DMS79 treated with DMSO at 0.1 percent for 48 hours (cell line): ENCODE results near the gene EPS8L1.
"Not testable (repeated sequence)": the region's sequence is repeated elsewhere in the genome, so short reads cannot be mapped to it uniquely, and the experiment has no call there.

Experiments used
- DNase-seq: peaks from one replicate; lab custom pipeline; 2025; lab: John Stamatoyannopoulos, UW

EPS8L1 gene

DNA sequence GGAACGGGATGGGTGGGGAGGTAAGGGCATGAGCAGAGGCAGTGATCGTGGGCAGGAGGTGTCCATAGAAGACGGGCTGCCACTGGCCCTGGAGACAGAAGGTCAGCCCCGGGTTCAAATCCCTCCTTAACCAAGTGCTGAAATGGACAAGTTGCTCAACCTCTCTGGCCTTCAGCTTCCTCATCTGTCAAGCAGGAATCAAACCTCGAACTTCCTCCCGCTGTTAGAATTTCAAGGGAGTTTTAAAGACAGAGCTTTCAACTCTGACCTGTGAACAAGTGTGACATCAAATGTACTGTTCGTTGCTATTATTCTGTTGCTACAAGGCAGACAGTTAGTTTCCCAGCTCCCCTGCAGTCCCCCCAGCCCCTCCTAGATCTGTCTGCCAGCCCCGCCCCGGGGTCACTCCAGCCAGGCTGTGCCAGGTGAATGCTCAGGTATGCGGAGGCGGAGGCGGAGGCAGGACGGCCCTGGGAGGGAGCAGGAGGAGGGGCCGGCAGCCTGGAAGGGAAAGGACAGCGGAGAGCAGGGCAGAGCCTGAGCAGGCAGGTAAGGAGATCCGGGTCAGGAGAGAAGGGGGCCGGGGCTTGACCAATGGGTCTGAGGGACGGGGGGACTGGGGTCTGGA is at the start of gene EPS8L1:
Gene EPS8L1, plus strand, starts transcription at position 499 of the 628 bp plus-strand sequence. CDS start 576 bp downstream, outside the sequence.
- DNase-seq, result no peak

DNA sequence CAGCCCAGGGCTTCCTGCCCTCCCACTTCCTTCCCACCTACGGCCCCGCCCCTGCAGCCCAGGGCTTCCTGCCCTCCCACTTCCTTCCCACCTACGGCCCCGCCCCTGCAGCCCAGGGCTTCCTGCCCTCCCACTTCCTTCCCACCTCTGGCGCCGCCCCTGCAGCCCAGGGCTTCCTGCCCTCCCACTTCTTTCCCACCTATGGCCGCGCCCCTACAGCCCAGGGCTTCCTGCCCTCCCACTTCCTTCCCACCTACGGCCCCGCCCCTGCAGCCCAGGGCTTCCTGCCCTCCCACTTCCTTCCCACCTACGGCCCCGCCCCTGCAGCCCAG is 48.6 kb upstream of the EPS8L1 start:
- not testable (repeated sequence) for DNase-seq

DNA sequence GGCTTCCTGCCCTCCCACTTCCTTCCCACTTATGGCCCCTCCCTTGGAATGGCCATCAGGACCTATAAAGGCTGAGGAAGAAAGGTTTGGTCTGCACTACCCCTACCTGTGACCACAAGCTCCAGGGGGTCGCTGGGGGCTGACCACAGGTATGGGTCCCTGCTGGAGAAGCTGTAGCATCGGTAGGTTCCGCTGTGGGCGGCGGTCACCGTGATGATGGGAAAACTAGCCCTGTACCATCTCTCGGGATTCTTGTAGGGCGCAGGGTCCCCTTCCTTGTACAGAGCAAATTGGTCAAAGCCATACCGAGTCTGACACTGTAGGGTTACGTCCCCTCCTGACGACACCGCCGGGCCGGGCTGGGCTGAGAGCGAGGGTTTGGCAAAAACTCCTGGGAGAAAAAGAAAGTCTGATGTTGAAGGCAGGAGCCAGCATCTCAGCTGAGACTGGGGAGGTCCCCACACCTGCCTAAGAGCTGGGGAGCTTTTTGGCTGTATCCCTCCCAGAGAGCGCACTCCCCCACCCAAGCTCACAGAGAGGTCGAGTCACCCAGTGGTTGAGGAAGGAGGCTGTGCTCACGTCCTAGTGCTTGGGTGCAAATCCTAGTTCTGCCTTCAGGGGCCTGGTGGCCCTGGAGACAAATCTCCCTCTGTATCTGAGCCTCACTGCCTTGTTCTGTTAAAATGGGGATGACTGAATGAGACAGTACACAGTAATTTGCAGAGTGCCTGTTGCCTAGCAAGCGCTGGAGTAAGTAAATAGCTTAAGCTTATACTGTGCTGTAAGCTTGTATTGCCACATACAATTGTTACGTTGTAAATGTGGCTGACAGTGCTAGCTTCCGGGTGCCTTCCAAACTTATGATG is 48.0 kb upstream of the EPS8L1 start:
- DNase-seq, result no peak

DNA sequence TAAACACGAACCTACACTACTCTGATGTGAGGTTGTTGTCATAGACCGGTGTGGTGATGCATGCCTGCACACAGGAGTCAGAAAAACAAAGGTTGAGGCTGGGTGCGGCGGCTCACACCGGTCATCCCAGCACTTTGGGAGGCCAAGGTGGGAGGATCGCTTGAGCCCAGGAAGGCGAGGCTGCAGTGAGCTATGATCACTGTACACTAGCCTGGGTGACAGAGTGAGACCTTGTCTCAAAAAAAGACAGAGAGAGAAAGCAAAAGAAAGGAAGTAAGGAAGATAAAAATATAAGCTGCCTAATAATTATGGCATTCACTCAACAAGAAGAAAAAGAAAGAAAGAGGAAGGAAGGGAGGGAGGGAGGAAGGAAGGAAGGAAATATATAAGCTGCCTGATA is 46.9 kb upstream of the EPS8L1 start:
- DNase-seq, result no peak

DNA sequence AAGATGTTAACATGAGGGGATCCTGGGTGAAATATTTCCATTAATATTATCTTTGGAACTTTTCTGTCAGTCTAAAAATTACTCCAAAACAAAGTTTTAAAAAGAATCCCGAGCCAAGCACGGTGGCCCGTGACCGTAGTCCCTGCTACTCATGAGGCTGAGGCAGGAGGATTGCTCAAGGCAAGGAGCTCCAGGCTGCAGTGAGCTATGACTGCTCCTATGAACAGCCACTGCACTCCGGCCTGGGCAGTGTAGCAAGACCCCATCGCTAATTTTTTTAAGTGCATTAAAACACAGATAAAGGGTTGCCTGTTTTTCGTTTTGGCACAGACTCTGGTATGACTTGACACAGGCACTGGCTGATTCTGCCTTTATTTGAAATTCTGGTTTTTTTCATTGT is 44.5 kb upstream of the EPS8L1 start:
- DNase-seq, result no peak

DNA sequence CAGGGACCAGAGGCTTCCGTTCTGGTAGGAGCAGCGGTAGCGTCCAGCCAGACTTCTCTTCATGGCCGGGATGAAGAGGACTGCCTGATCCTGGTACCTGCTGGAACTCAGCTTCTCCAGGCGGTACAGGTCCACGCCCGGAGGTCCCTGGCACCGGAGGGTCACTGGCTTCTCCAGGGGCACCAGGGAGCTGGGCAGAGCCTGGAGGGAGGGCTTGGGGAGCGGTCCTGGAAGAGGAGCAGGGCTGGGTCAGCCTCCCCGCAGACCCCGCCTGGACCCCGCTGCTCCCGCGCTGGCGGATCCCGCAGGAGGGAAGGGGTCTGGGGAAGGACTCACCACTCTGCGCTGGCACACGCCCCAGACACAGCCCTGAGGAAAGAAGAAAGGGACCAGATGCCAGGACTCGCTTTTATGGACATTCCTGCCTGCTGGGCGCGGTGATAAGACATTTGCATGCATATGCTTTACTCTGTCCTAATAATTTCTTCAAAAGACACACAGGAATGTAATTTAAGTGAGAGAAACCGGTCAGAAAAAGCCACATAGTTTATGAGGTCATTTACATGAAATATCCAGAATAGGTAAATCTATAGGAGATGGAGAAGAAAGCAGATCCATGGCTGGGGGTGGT is 43.4 kb upstream of the EPS8L1 start:
- DNase-seq, result no peak

DNA sequence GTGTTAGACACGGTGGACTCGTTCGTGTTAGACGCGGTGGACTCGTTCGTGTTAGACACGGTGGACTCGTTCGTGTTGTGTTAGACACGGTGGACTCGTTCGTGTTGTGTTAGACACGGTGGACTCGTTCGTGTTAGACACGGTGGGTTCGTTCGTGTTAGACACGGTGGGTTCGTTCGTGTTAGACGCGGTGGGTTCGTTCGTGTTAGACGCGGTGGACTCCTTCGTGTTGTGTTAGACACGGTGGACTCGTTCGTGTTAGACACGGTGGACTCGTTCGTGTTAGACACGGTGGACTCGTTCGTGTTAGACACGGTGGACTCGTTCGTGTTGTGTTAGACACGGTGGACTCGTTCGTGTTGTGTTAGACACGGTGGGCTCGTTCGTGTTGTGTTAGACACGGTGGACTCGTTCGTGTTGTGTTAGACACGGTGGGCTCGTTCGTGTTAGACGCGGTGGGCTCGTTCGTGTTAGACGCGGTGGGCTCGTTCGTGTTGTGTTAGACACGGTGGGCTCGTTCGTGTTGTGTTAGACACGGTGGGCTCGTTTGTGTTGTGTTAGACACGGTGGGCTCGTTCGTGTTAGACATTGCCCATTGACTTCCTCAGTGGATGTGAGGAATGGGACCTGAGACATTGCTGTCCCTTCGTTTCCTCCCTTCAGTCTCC is 42.6 kb upstream of the EPS8L1 start:
- DNase-seq, result not testable (repeated sequence)

DNA sequence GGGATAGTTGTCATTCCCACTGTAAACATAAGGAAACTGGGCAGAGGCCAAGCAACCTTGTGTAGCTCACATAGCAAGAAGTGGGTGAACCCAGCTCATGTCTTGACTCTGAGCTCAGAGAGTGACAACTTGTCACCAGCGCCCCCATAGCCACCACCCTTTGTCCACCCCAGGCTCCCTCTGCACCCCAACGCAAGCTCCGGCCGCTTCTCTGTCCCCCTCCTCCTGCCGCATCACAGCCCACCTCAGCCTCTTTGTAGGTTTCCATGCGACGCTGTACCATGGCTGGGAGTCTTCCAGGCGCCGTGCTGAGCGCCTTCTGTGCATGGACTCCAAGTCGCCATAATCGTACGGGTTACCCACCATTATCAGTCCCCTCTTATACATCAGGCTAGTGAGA is 40.9 kb upstream of the EPS8L1 start:
- no peak for DNase-seq

DNA sequence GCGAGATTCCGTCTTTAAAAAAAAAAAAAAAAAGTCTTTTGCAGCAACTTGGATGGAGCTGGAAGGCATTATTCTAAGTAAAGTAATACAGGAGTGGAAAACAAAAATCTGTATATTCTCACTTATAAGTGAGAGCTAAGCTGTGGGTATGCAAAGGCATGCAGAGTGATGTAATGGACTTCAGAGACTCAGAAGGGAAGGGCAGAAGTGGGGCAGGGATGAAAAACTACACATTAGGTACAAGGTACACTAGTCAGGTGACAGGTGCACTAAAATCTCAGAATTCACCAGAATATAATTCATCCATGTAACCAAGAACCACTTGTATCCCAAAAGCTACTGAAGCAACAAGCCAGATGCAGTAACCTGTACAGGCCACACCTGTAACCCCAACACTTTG is 39.6 kb upstream of the EPS8L1 start:
- DNase-seq, result no peak

DNA sequence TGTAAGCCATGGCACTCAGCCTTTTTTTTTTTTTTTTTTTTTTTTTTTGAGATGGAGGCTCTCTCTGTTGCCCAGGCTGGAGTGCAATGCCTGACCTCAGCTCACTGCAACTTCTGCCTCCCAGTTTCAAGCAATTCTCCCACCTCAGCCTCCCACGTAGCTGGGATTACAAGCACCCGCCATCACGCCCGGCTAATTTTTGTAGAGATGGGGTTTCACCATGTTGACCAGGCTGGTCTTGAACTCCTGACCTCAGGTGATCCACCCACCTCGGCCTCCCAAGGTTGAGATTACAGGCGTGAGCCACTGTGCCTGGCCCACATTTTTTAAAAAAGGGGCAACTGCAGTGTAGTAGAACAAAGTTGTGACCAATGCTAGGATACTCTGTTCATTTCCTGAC is 38.1 kb upstream of the EPS8L1 start:
- DNase-seq, result not testable (repeated sequence)

DNA sequence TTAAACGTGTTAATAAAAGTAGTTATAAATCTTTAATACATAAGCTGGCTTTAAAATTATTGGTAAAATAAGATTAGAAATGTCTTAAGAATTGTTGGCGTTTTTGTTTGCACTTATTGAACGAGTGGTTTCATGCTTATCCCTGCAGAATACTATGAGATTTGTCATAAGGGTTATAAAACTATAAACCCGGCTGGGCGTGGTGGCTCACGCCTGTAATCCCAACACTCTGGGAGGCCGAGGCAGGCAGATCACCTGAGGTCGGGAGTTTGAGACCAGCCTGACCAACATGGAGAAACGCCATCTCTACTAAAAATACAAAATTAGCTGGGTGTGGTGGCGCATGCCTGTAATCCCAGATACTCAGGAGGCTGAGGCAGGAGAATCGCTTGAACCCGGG is 35.0 kb upstream of the EPS8L1 start:
- not testable (repeated sequence) for DNase-seq

DNA sequence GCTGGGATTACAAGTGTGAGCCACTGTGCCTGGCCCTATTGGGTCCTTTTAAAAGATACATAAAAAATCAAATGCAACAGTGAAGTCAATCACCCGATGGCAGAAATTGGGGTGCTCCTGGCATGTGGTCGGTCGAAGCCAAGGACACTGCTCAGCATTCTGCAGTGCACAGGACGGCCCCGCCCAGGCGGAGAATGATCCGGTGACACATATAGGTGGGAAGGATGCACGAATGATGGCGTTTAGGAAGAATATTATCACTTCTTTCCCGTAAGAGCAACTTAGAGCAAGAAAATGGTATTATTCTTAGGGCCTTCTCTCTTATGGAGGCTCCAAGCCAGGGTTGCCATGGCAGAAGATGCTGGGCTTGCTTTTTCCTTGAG is 34.4 kb upstream of the EPS8L1 start:
- DNase-seq, result no peak

DNA sequence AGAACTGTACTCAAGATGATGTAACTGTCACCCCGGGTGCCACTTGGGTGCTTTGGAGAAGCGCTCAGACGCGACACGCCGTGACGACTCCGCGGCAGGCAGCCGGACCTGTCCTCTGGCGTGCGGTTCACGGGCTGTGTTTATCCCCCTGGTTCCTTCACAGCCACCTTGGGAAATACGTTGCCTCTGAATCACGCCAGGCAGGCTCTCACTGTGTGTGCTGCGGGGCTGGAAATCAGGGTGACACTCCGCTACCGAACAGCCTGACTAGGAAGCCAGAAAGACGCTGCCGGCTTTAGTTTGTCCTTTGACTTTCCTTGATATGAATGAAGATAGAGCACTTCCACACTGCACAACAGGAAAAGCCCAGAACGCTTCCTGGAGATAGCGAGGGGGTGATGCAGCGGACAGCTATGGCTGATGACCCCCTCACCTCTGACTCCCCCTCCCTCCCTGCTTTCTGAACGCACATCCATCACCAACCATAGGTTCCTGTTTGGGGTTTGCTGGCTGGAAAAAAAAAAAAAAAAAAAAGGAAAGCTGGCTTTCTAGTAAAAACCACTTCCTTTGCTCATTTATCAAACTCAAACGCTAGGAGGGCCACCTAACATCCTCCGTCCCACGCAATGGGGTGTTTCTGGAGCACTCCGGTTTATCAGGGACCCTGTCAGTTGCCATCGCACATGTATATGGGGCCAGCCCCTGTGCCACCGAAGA is 33.9 kb upstream of the EPS8L1 start:
- DNase-seq, result no peak

DNA sequence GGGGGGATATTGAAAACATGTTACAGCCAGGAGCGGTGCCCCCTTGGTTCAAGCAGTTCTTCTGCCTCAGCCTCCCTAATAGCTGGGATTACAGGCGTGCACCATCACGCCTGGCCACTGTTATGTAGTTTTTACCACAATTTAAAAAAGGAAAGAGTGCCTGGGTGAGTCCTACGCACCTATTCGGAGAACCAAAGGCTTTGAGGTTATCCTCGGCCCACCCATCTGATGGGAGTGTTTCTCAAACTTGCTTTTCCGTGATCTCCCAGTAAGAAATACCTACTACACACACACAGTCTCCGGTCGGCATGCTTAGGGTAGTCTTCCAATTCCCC is 33.4 kb upstream of the EPS8L1 start:
- DNase-seq, result no peak

DNA sequence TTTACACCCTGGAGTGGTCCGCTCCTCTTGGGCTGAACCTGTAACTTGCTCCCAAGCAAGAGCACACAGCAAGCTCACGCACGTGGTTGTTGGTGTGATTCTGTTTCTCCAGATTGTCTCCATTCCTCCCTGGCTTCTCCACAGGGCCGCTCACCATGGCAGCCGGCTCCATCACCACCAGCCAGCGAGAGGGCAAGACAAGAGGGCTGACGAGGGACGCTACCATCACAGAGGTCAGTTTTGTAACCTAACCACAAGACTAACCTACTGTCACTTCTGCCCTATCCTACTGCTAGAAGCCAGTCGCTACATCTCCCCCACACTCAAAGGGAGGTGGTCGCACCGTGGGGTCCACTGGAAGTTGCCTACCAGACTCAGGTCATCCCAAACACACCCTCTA is 33.0 kb upstream of the EPS8L1 start:
- no peak for DNase-seq

DNA sequence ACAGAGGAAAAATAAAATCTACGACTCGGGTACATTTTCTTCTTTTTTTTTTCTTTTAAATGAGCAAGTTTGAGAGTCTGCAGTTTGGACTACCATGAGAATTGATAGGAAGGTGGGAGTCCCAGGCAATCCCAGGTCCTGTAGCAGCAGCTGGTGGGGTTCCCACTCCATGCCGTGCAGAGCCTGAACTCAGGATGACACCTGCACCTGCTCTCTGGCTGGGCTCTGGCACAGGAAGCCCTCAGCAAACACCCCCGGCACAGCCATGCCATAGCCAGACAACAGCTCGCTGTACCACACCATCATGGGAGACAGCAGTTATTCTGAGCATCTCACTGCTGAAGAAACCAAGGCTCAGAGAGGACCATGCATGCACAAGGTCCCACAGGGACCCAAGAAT is 31.4 kb upstream of the EPS8L1 start:
- DNase-seq, result no peak

DNA sequence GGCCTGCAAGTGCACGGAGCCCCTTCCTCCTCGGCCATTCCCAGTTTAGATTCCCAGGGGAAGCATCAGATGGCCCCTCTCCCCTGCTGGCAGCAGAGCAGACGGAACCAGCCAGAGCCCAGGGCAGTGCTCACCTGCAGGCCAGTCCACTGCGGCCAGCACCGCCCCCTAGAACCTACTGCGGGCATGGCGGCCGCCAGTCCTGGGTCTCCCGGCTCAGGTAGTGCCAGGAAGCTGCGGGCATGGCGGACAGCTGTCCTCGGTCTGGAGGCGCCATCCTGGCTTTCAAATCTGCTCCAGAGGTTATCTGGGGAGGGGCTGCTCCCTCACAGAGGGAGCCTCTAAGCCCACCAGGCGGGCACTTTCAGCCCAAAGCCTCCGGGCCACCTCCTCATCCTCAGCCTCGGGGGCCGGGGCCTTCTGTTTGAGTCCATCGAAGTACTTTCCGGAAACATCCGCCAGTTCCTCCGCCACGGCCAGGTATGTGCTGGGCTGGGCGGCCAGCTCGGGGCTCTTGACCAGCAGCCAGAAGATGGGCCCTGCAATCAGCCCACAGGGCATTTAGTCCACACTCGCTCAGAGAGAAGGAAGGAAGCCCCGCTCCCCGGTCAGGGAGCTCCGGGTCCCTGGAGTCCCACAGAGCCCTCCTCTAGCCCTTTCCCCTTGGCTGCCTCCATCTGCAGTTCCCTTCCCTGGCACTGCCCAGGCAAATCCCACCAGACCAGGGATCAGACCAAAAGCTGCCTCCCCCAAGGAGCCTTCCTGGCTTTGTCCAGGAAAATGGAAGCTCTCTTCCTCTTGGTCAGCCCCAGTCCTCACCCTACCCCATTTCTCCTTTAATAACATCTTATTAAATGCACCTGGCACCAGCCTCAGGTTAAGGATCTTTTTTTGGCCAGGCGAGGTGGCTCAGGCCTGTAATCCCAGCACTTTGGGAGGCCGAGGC is 30.6 kb upstream of the EPS8L1 start:
- no peak for DNase-seq

DNA sequence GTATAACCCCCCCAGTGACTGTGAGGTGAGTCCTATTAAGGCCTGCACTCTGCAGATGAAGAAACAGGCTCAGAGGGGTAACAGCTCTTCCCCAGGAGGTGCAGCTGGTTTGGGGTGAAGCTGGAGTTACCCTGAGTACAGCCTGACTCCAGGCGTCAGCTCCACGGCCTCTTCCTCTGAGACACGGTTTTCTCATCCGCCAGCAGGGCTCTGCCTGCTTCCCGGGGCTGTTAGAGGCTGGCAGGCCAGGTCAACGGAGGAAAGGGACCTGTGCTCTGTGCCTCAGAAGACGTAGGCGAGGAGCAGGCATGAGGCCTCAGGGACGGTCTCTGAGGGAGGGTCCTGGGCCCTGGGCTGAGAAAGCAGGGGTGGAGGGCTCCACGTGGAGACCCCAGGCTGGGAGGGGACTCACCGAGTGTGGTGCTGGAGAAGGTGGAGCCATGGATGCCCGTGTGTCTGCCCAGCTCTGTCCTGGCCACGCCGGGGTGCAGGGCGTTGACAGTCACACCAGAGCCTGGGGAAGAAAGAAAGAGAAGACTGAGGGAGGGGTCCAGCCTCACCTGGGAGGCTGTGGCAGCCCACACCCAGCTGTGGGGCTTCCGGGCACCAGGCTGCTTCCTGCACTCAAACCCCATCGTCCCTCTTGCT is 28.6 kb upstream of the EPS8L1 start:
- DNase-seq, result no peak

DNA sequence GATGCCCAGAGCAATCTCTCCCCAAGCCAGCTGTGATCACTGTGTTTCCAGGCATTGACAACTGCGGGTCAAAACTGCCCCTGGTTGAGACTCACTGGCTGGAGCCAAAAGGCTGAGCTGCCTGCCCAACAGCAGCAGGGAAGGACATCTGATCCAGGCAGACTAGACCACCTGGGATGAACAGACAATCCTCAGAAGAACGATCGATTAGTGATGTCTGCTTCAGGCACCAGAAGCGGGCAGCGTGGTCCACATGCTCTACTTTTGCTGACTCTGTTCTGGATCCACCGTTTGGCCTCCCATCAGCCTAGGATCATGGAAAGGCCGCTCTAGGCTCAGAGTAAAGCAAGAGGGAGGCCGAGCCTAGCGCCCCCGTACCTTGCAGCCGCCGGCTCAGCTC is 27.7 kb upstream of the EPS8L1 start:
- DNase-seq, result no peak

DNA sequence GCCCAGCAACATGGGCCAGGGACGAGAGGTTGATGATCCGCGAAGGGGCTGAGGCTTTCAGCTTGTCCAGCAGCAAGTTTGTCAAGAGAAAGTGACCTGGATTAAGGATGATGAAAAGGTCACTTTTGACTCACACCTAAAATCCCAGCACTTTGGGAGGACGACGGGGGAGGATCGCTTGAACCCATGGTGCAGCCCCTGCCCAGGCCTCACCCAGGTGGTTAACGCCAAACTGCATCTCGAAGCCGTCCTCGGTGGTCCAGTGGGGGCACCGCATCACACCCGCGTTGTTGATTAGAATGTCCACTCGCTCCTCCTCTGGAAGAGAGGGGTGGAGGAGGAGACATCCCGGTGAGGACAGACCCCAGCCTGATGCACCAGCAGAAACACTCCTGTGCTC is 27.2 kb upstream of the EPS8L1 start:
- DNase-seq, result no peak
